HepG2 (cell line): ENCODE measurements around the gene COQ8A. TPM values are rescaled to one million over a fixed set of nuclear protein-coding genes. Genes with fewer than 3 reads are reported as not detected.

Source experiments
- BRD4 ChIP-seq: sonication (generic); formaldehyde crosslinking; IDR thresholded peaks from 2 replicates; pipeline ENCODE4 v1.4.0; 2020; ENCODE audit warnings: missing genetic modification reagents
- DR1 ChIP-seq: sonication (generic); formaldehyde crosslinking; IDR thresholded peaks from 2 replicates; pipeline ENCODE4 v1.8.0; 2021; ENCODE audit warnings: mild to moderate bottlenecking, missing genetic modification reagents, inconsistent platforms
- EP300 ChIP-seq, 3 experiments: sonication (generic) in 1 of 3; formaldehyde crosslinking in 1 of 3; IDR thresholded peaks; 2 replicates each; pipeline versions ENCODE4 v1.5.1 to v1.6.1; 2011 to 2020; ENCODE audit warnings: low read depth in 2 of 3, low read length in 2 of 3, borderline replicate concordance in 1 of 3, improper control_type of control experiment in 1 of 3, mild to moderate bottlenecking in 1 of 3, missing genetic modification reagents in 1 of 3, moderate library complexity in 1 of 3
- FOXO1 ChIP-seq: sonication (generic); formaldehyde crosslinking; IDR thresholded peaks from 2 replicates; pipeline ENCODE4 v1.4.0; 2020; ENCODE audit warnings: missing genetic modification reagents
- HOXD1 ChIP-seq: sonication (generic); formaldehyde crosslinking; IDR thresholded peaks from 2 replicates; pipeline ENCODE4 v1.5.0; 2020; ENCODE audit warnings: missing genetic modification reagents
- MED8 ChIP-seq: sonication (generic); formaldehyde crosslinking; IDR thresholded peaks from 2 replicates; pipeline ENCODE4 v1.8.1; 2023; ENCODE audit warnings: mild to moderate bottlenecking, missing genetic modification reagents; ENCODE audit not compliant: insufficient replicate concordance
- PTBP1 ChIP-seq: fragments of 200-400 bp; formaldehyde crosslinking; IDR thresholded peaks from 2 replicates; pipeline ENCODE4 v1.6.1; 2018; ENCODE audit warnings: low read length, low read depth; ENCODE audit not compliant: poor library complexity, severe bottlenecking
- RARG ChIP-seq: sonication (generic); formaldehyde crosslinking; IDR thresholded peaks from 2 replicates; pipeline ENCODE4 v1.4.0; 2020; ENCODE audit warnings: low read depth, mild to moderate bottlenecking, missing genetic modification reagents
- XRCC5 ChIP-seq: fragments of 200-400 bp; formaldehyde crosslinking; optimal IDR thresholded peaks from 2 replicates; pipeline ENCODE3; 2017; ENCODE audit warnings: mild to moderate bottlenecking, low read length
- ZNF317 ChIP-seq: sonication (generic); formaldehyde crosslinking; IDR thresholded peaks from 2 replicates; pipeline ENCODE4 v1.5.0; 2020; ENCODE audit warnings: mild to moderate bottlenecking, missing genetic modification reagents
- ZNF569 ChIP-seq: sonication (generic); formaldehyde crosslinking; IDR thresholded peaks from 2 replicates; pipeline ENCODE4 v1.5.0; 2020; ENCODE audit warnings: mild to moderate bottlenecking, missing genetic modification reagents, moderate library complexity, borderline replicate concordance
- ZNF614 ChIP-seq: IDR thresholded peaks from 2 replicates; pipeline ENCODE4 v1.6.1; 2018; ENCODE audit warnings: missing biosample characterization, missing genetic modification reagents, inconsistent platforms, borderline replicate concordance
- ZNF619 ChIP-seq: sonication (generic); formaldehyde crosslinking; IDR thresholded peaks from 2 replicates; pipeline ENCODE4 v1.4.0; 2020; ENCODE audit warnings: mild to moderate bottlenecking, missing genetic modification reagents
- ZNF713 ChIP-seq: sonication (generic); formaldehyde crosslinking; IDR thresholded peaks from 2 replicates; pipeline ENCODE4 v1.4.0; 2020; ENCODE audit warnings: mild to moderate bottlenecking, missing genetic modification reagents
- polyA plus RNA-seq, 8 experiments: library from polyadenylated mRNA; depleted of rRNA in 3 of 8; stranded (reverse) in 7 of 8; unstranded in 1 of 8; fragments of >200 nt; fragmentation: Illumina TruSeq in 4 of 8; extraction: Trizol in 4 of 8; gene quantifications; 2 replicates each; pipeline versions ENCODE4 v1.2.1 to v1.2.3, GENCODE V29; 2011 to 2016; ENCODE audit warnings: low read depth in 4 of 8, missing spikeins in 1 of 8, mixed read lengths in 1 of 8; ENCODE audit not compliant: insufficient read depth in 1 of 8
- total RNA-seq, 5 experiments: library from RNA; depleted of rRNA; stranded (reverse); fragments of >200 nt; fragmentation: Illumina TruSeq; extraction: Trizol; gene quantifications; 2 replicates each; pipeline ENCODE4 v1.2.3, GENCODE V29; 2016; ENCODE audit warnings: low read depth in 1 of 5
- TF ChIP-seq, protein P1 (sequence below): sonication (generic); formaldehyde crosslinking; IDR thresholded peaks from 2 replicates; pipeline ENCODE4 v1.4.0; 2020; ENCODE audit warnings: missing genetic modification reagents, borderline replicate concordance
- TF ChIP-seq, protein P2 (sequence below): sonication (generic); formaldehyde crosslinking; IDR thresholded peaks from 2 replicates; pipeline ENCODE4 v1.4.0; 2020; ENCODE audit warnings: missing genetic modification reagents, borderline replicate concordance
- TF ChIP-seq, protein P3 (sequence below): sonication (generic); formaldehyde crosslinking; IDR thresholded peaks from 2 replicates; pipeline ENCODE4 v1.5.1; 2020; ENCODE audit warnings: mild to moderate bottlenecking, missing genetic modification reagents
- TF ChIP-seq, protein P4 (sequence below): sonication (generic); formaldehyde crosslinking; IDR thresholded peaks from 2 replicates; pipeline ENCODE4 v1.4.0; 2020; ENCODE audit warnings: missing genetic modification reagents

The COQ8A gene
- total and polyA plus RNA-seq, 2 of the 13 experiments (the other 11 are each of a cell fraction or from before 2014, with no cell fraction given) = 60.4 to 88.7 TPM

DNA sequence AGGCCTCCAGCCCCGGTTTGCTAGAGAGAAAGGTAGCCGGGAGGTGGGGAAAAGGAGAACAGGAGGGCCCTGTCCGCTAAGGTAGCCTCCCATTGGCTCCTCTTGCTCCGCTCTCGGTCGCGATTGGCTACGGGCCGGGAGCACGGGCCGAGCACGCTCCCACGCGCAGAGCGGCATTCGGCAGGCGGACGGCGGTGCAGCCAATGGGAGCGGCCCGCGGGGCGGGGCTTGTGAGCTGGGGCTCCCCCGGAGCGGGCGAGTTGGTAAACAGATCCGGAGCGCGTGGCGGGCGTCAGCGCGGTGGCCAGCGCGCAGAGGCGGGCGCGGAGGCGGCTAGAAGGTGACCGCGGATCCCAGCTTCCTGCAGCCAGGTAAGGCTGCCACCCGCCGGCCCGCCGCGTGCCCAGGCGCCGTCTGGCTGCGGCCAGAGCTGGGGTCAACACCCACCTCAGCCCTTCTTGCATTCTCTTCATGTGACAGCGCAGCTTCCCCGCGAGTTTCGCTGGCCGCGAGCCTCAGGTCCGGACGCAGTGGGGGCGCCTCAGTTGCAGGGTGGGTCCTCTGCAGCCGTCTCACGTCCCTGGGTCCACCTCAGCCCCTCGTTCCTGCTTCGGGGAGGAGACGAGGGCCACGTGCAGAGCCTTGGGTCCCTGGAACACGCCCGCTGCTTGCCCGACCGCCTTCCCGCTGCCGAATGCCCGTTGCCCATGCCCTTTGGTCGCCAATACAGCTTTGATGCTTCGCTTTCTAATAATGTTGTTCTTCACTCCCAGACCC is at the start of gene COQ8A (continued):
- TF ChIP-seq, protein P1, sequence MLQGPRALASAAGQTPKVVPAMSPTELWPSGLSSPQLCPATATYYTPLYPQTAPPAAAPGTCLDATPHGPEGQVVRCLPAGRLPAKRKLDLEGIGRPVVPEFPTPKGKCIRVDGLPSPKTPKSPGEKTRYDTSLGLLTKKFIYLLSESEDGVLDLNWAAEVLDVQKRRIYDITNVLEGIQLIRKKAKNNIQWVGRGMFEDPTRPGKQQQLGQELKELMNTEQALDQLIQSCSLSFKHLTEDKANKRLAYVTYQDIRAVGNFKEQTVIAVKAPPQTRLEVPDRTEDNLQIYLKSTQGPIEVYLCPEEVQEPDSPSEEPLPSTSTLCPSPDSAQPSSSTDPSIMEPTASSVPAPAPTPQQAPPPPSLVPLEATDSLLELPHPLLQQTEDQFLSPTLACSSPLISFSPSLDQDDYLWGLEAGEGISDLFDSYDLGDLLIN = no peak
- TF ChIP-seq, protein P2, sequence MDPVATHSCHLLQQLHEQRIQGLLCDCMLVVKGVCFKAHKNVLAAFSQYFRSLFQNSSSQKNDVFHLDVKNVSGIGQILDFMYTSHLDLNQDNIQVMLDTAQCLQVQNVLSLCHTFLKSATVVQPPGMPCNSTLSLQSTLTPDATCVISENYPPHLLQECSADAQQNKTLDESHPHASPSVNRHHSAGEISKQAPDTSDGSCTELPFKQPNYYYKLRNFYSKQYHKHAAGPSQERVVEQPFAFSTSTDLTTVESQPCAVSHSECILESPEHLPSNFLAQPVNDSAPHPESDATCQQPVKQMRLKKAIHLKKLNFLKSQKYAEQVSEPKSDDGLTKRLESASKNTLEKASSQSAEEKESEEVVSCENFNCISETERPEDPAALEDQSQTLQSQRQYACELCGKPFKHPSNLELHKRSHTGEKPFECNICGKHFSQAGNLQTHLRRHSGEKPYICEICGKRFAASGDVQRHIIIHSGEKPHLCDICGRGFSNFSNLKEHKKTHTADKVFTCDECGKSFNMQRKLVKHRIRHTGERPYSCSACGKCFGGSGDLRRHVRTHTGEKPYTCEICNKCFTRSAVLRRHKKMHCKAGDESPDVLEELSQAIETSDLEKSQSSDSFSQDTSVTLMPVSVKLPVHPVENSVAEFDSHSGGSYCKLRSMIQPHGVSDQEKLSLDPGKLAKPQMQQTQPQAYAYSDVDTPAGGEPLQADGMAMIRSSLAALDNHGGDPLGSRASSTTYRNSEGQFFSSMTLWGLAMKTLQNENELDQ = no peak
- no peak; the same call in 1 of the 2 replicates for TF ChIP-seq ZNF614 (CRISPR knock-in tag)
- no peak for TF ChIP-seq BRD4 (CRISPR knock-in tag)
- no peak for TF ChIP-seq ZNF569 (CRISPR knock-in tag)
- TF ChIP-seq PTBP1 = no peak
- peak; percentile 11 for TF ChIP-seq XRCC5
- no peak; the same call in 1 of the 2 replicates for TF ChIP-seq DR1 (CRISPR knock-in tag)
- TF ChIP-seq FOXO1 (CRISPR knock-in tag) = peak; percentile 84
- no peak for TF ChIP-seq EP300 (IDR thresholded peaks at IDR 0.05; ENCODE audit: low read depth in 2 of 2, low read length in 2 of 2)
- TF ChIP-seq EP300 (CRISPR knock-in tag; IDR thresholded peaks at IDR 0.05; ENCODE audit: borderline replicate concordance) = no peak; the same call in 1 of the 2 replicates
- TF ChIP-seq, protein P3, sequence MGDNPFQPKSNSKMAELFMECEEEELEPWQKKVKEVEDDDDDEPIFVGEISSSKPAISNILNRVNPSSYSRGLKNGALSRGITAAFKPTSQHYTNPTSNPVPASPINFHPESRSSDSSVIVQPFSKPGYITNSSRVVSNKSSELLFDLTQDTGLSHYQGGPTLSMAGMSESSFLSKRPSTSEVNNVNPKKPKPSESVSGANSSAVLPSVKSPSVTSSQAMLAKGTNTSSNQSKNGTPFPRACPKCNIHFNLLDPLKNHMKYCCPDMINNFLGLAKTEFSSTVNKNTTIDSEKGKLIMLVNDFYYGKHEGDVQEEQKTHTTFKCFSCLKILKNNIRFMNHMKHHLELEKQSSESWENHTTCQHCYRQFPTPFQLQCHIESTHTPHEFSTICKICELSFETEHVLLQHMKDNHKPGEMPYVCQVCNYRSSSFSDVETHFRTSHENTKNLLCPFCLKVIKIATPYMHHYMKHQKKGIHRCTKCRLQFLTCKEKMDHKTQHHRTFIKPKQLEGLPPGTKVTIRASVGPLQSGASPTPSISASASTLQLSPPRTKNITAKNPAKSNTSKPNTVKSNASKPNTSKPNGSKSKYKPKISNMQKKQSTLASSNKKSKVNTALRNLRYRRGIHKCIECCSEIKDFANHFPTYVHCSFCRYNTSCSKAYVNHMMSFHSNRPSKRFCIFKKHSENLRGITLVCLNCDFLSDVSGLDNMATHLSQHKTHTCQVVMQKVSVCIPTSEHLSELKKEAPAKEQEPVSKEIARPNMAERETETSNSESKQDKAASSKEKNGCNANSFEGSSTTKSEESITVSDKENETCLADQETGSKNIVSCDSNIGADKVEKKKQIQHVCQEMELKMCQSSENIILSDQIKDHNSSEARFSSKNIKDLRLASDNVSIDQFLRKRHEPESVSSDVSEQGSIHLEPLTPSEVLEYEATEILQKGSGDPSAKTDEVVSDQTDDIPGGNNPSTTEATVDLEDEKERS (CRISPR knock-in tag) = no peak
- TF ChIP-seq, protein P4, sequence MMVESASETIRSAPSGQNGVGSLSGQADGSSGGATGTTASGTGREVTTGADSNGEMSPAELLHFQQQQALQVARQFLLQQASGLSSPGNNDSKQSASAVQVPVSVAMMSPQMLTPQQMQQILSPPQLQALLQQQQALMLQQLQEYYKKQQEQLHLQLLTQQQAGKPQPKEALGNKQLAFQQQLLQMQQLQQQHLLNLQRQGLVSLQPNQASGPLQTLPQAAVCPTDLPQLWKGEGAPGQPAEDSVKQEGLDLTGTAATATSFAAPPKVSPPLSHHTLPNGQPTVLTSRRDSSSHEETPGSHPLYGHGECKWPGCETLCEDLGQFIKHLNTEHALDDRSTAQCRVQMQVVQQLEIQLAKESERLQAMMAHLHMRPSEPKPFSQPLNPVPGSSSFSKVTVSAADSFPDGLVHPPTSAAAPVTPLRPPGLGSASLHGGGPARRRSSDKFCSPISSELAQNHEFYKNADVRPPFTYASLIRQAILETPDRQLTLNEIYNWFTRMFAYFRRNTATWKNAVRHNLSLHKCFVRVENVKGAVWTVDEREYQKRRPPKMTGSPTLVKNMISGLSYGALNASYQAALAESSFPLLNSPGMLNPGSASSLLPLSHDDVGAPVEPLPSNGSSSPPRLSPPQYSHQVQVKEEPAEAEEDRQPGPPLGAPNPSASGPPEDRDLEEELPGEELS (CRISPR knock-in tag) = 0 out of 2 replicates have a peak, but pooled peaks have one; percentile 37
- TF ChIP-seq RARG (CRISPR knock-in tag) = 0 out of 2 replicates have a peak, but pooled peaks have one; percentile 83
- TF ChIP-seq HOXD1 (CRISPR knock-in tag) = peak; percentile 70
- no peak for TF ChIP-seq ZNF713
- TF ChIP-seq ZNF317 (CRISPR knock-in tag) = no peak
- no peak; the same call in 1 of the 2 replicates for TF ChIP-seq ZNF619 (CRISPR knock-in tag)
- TF ChIP-seq MED8 = no peak
